Activated CD4-positive, alpha-beta T cell treated with anti-CD3 and anti-CD28 coated beads for 48 hours (primary cell): Measurements from ENCODE around the gene DHRS13.

ENCODE experiments used
- DNase-seq: peaks from one replicate; pipeline ENCODE4 v3.0.0-alpha.2; 2020

The DHRS13 gene

DNA sequence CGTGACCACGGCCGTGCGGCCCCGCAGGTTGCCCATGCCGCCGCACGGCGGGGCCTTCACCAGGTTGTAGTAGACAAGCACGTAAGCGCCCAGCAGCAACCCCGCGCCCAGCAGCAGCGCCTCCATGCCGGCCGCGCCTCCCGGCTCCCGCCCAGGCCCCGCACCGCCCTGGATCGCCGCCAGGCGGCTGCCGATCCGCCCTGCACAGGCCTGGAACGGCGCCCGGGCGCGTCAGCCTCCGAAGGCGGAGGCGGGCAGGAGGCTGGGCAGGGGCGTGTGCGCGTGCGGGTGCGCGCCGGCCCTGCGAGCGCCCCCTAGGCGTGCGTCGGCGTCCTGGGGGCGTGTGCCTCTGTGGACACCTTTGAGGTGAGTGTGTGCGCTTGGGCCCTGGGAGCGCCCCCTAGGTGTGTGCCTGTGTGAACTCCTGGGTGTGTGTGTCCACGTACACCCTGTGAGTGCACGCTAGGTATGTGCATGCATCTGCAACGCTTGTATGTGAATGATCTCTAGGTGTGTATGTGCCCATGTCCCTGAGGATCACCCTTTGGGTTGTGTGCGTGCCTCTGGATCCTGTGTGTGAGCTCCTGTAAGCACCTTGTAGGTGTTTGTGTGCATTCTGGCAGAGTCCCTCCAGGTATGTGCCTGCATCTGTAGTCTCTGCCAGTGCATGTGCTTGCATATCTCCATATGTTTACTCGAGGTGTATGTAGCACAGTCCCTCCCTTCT, at the start of gene DHRS13:
Gene DHRS13, minus strand, starts transcription at position 261 of the 727 bp plus-strand sequence. Its CDS starts 135 bp downstream, at position 126.
- peak; percentile 95 for DNase-seq

DNA sequence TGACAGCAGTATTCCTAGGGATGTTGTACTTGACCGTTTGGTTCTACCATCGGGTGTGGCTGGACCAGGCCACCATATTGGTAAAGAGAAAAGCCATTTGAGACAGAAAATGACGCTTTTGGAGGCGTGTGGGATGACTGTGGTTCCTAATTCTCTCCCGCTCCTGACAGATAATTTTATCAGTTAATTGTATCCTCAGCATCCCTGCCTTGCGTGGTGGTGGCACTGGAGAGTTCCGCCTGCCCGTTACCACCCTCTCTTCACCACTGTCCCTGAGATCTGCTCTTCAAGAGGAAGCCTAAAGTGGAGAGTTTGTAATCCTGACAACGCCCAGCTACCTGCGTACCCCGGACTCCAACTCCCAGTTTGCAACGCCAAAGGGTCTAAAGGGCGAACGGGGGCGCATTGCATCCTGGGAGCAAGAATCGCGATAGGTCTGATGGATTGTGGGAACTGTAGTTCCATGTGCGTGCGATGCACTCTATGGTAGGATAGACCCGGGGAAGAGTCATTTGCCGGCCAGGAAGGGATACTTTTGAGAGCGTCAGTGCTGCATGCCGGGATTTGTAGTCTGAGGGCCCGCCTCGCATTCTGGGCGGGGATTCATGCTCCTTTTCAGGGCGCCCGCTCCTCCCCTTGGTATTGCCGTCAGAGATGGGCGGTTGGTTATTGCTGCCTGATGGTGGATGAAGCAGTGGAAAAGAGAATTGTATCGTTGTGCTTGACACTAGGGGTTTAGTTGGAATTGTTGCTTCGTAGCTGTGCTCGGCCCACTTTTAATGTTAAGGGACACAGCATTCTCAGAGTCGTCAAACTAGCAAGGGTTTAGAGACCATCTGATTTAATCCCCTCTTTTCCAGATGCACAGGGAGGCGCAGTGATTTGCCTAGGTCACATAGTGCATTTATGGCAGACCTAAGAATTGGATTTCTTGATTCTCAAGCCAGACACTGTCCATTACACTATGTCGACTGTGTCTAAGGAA, 49.4 kb upstream of the DHRS13 start:
- DNase-seq, result peak; percentile 95

- peak; percentile 99 for DNase-seq
Measured at GRCh38 chr17:28951428-28951990, 48.6 kb upstream of the DHRS13 start, which contains the start of gene PHF12. TSS of gene PHF12 (minus strand) at chr17:28951518. CDS start at chr17:28950960, 558 bp downstream.

- no peak for DNase-seq
Measured at GRCh38 chr17:28950752-28951427, 48.0 kb upstream of the DHRS13 start.

GRCh38 chr17:28950017-28950751, 47.3 kb upstream of the DHRS13 start:
- peak; percentile 69 for DNase-seq

- DNase-seq, result peak; percentile 84
Measured at GRCh38 chr17:28949185-28950016, 46.5 kb upstream of the DHRS13 start.

DNA sequence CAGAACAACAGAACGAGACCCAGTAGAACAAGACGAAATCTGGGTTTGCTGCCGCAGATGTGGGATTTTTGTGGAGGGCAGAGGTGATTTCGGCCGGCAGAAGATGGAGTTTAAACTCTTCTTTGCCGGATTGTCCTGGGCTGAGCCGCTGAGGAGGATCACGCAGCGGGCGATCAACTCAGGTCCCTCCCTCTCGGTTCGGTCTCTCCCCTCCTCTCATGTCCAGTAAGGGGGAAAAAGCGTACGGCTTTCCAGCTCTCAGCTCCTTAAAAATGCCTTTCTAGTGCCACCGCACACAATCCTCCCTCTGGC, 46.0 kb upstream of the DHRS13 start:
- no peak for DNase-seq

GRCh38 chr17:28948342-28948741, 45.5 kb upstream of the DHRS13 start:
- DNase-seq, result no peak

GRCh38 chr17:28947639-28948038, 44.8 kb upstream of the DHRS13 start:
- DNase-seq, result no peak

DNA sequence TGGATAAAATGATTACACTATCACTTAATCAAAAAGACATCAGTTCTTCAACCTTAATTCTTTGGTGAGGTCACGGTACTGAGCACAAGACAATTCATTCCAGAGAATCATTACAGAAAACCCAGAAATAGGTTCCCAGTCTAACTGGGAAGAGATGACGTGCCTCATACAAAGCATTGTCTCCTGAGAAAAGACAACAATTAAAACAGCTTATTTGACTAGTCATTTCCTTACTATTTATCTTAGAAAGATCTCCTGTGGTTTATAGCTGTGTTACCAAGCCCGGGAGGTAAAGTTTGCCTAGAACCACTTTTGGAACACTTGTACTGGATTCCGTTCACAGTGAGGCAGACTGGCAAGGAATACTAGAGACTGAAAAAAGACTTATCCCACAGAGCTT, 43.4 kb upstream of the DHRS13 start:
- DNase-seq, result no peak

DNA sequence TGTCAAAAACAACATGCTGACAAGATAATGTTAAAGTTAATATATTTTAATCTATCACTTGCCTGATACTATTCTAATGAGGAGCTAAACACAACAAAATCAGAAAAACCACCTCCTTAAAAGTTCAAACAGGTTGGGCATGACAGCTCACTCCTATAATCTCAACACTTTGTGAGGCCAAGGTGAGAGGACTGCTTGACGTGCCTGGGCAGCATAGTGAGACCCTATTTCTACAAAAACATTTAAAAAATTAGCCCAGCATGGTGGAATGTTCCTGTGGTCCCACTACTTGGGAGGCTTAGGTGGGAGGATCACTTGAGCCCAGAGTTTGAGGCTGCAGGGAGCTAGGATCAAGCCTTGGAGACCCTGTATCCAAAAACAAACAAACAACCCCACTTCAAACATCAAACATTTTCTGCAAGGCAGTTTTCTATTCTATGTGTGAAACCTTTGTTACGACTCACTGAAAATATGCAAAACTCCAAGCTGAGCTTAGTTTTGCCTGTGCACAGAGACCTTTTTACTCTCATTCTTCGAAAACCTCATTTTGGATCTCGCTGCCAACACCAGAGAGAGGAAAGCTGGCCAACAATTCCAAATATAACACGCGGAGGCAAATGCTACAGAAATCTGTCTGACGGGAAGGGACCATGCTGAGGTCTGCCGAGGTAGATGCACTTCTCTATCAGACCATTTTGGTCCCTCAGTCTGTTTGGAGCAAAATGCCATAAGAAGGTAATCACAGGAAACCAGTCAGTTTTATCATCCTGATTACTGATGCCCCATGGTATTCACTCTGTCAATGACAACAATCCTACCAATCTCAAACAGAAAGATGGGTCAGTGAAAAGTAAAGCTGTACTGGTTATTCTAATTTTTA, 42.2 kb upstream of the DHRS13 start:
- DNase-seq, result no peak

DNA sequence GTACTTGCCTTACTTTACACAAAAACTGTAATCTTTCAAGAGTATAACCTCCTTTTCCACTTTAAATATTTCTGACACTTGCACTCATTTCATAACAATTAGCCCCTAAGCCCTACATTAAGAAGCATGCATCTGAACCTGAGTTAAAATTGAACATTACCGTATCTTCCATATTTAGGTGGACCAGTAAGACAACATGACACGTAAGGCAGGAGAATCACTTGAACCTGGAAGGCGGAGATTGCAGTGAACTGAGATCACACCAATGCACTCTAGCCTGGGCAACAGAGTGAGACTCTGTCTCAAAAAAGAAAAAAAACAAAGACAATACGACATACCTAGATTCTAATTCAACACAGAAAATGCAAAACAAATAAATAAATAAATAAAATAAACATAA, 41.5 kb upstream of the DHRS13 start:
- no peak for DNase-seq

DNA sequence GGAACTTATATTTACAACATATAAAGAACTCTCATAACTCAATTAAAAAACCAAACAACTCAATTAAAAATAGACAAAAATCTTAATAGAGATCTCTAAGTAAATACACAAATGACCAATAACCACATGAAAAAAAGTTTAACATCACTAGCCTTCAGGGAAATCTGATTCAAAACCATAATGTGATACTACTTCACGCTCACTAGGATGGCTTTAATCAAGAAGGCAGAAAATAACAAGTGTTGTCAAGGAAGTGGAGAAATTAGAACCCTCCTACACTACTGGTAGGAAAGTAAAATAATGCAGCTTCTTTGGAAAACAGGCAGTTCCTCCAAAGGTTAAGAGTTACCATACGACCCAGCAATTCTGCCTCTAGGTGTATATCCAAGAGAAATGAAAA, 40.0 kb upstream of the DHRS13 start:
- DNase-seq, result no peak

DNA sequence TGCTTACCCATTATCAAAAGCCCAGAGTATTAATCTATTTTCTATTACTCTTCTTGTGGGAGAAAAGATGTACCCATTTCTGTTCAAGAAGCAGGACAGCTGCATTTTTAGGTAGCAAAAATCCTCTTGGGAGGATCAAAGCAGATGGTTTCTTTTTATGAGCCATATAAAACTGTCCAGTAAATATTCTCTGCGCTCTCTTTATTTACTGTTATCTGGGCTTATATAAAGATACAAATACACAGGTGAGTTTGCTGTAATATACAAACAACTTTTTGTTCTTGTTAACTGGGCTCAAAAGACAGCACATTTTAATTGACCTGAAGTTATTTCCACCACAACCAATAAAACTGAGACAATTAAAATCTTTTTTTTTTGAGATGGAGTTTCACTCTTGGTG, 38.4 kb upstream of the DHRS13 start:
- no peak for DNase-seq

- DNase-seq, result no peak
Measured at GRCh38 chr17:28940675-28941074, 37.8 kb upstream of the DHRS13 start.

GRCh38 chr17:28940142-28940541, 37.3 kb upstream of the DHRS13 start:
- DNase-seq, result no peak

DNA sequence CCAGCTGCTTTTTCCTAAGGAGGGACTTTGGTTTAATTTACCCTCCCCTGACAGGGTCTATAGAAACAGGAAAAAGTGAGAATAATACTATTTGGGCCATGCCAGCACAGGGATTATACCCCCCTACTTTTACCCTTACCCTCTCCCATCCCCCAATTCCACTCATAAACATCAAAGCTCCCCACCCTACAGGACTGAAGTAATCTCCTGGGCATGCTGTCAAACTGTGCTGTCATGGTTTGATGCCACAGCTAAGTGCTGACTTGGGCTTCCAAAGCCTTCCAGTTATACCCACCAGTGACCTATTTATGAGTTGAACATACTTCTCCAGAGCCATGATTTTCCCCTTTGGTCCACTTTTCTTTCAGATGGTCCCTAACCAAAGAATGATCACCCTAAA, 35.7 kb upstream of the DHRS13 start:
- no peak for DNase-seq

DNA sequence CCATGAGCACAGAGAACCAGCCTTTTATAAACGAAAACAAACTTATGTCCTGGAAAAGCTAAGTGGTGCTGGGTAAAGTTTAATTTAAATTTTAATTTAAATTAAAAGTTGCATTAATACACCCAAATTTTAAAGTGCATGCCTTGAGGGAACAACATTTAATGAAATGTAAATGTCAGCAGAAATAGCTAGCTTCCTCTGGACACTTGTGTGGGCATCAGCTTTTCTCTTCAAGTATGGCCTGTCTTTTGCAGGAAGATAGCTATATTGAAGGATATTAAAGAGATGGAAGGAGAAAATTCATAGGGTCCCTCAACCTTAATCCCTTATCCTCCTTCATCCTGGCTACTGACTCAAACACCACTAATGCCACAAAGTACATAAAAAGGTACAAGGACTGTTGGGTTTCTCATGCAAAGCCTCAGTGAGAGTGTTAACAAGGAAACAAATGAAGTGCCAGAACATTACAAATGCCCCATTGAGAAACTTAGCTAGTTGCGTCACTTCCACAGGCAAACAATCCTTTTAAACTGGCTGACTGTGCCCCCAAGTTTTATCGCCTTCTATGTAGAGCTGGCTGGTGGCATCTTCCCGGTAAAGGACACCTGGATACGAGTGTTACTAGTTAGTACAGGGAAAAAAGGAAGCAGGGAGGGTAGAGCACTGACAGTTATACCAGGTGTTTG, 34.3 kb upstream of the DHRS13 start:
- DNase-seq, result no peak

DNA sequence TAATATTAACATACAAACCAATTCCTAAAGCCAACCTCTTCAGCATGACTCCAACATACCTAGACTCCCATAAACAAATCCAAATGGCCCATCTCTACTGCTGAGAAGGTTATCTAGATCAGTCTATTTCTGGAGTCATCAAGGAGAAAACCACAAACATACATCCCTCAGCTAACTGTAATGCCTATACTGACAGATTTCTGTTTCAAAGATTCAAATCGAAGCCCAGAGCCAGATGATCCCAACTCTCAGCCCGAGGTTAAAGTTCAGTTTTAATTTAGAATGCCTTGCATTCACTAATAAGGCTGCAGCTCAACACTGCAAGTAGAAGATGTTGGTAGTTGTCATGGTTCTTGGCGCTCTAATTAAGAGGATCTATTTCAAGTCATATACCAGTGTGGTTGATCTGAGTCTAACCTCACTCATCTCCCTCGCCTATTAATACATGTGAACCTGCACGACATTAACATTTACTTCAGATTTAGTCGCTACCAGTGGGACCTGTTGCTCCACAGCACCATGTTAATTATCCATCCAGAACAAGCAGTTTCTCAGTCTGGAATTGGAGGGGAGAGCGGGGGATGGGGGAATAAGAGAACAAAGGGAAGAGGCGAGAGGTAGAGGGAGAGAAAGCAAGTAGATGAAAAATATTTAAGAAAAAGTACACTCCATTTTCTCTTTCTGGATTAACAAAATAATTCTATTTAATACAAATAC, 33.0 kb upstream of the DHRS13 start:
- DNase-seq, result no peak
